SK-N-SH treated with all-trans-retinoic acid at 6 μM for 48 hours (cell line): ENCODE measurements around the gene OR6Y1.

Experiments
- ATAC-seq: fragments of 200-7000 bp; cut with Tn5 transposase; 3 replicates; pipeline ENCODE4 v1.9.1; 2020; ENCODE audit warnings: mild to moderate bottlenecking, moderate library complexity
- ARNTL ChIP-seq: fragments of 450-650 bp; formaldehyde crosslinking; IDR thresholded peaks from 2 replicates; pipeline ENCODE4 v1.5.0; 2020; ENCODE audit warnings: low read depth, mild to moderate bottlenecking, moderate library complexity, borderline replicate concordance
- BACH2 ChIP-seq: fragments of 250-450 bp; sonication (Bioruptor Pico); IDR thresholded peaks from 2 replicates; pipeline ENCODE4 v1.9.0; 2021; ENCODE audit warnings: mild to moderate bottlenecking, borderline replicate concordance
- CSDC2 ChIP-seq: fragments of 250-450 bp; sonication (Bioruptor Pico); IDR thresholded peaks from 2 replicates; pipeline ENCODE4 v1.5.0; 2020; ENCODE audit warnings: mild to moderate bottlenecking, moderate library complexity
- ESRRG ChIP-seq: fragments of 250-450 bp; sonication (Bioruptor Pico); IDR thresholded peaks from 2 replicates; pipeline ENCODE4 v1.6.1; 2021; ENCODE audit warnings: mild to moderate bottlenecking
- GLIS3 ChIP-seq: fragments of 250-450 bp; sonication (Bioruptor Pico); IDR thresholded peaks from 2 replicates; pipeline ENCODE4 v1.5.0; 2020; ENCODE audit warnings: mild to moderate bottlenecking, moderate library complexity
- ISL1 ChIP-seq: fragments of 250-450 bp; sonication (Bioruptor Pico); IDR thresholded peaks from 2 replicates; pipeline ENCODE4 v2.1.2; 2022; ENCODE audit warnings: mild to moderate bottlenecking, moderate library complexity
- OSR1 ChIP-seq: fragments of 250-450 bp; sonication (Bioruptor Pico); IDR thresholded peaks from 2 replicates; pipeline ENCODE4 v1.8.0; 2022; ENCODE audit warnings: moderate library complexity, mild to moderate bottlenecking, inconsistent platforms
- RARB ChIP-seq: fragments of 250-450 bp; sonication (Bioruptor Pico); IDR thresholded peaks from 2 replicates; pipeline ENCODE4 v1.8.0; 2021; ENCODE audit warnings: mild to moderate bottlenecking, moderate library complexity
- SNAI2 ChIP-seq: fragments of 250-450 bp; sonication (Bioruptor Pico); IDR thresholded peaks from 2 replicates; pipeline ENCODE4 v1.5.0; 2020; ENCODE audit warnings: mild to moderate bottlenecking, moderate library complexity
- TCF4 ChIP-seq: fragments of 250-450 bp; sonication (Bioruptor Pico); IDR thresholded peaks from 2 replicates; pipeline ENCODE4 v1.8.0; 2021; ENCODE audit warnings: mild to moderate bottlenecking, moderate library complexity, borderline replicate concordance
- TOX ChIP-seq: fragments of 250-450 bp; sonication (Bioruptor Pico); IDR thresholded peaks from 2 replicates; pipeline ENCODE4 v1.8.0; 2021; ENCODE audit warnings: mild to moderate bottlenecking, moderate library complexity, borderline replicate concordance
- ZC3H10 ChIP-seq: fragments of 250-450 bp; sonication (Bioruptor Pico); IDR thresholded peaks from 2 replicates; pipeline ENCODE4 v1.5.1; 2021; ENCODE audit warnings: mild to moderate bottlenecking, moderate library complexity
- ZFP3 ChIP-seq: fragments of 250-450 bp; sonication (Bioruptor Pico); IDR thresholded peaks from 2 replicates; pipeline ENCODE4 v1.5.0; 2020; ENCODE audit warnings: mild to moderate bottlenecking, moderate library complexity
- ZFP30 ChIP-seq: fragments of 450-650 bp; formaldehyde crosslinking; IDR thresholded peaks from 2 replicates; pipeline ENCODE4 v1.5.0; 2022; ENCODE audit warnings: mild to moderate bottlenecking, moderate library complexity
- ZNF565 ChIP-seq: fragments of 450-650 bp; formaldehyde crosslinking; conservative IDR thresholded peaks from 2 replicates; pipeline ENCODE4 v1.5.0; 2020; ENCODE audit warnings: low read depth, mild to moderate bottlenecking, moderate library complexity
- ZNF70 ChIP-seq: fragments of 450-650 bp; formaldehyde crosslinking; IDR thresholded peaks from 2 replicates; pipeline ENCODE4 v1.5.0; 2020; ENCODE audit warnings: mild to moderate bottlenecking, moderate library complexity
- ZNF8 ChIP-seq: fragments of 450-650 bp; formaldehyde crosslinking; IDR thresholded peaks from 2 replicates; pipeline ENCODE4 v1.5.0; 2020; ENCODE audit warnings: mild to moderate bottlenecking, moderate library complexity
- TF ChIP-seq, protein P1 (sequence below): fragments of 250-450 bp; sonication (Bioruptor Pico); IDR thresholded peaks from 2 replicates; pipeline ENCODE4 v1.8.0; 2020; ENCODE audit warnings: mild to moderate bottlenecking, moderate library complexity, borderline replicate concordance
- TF ChIP-seq, protein P2 (sequence below): fragments of 250-450 bp; sonication (Bioruptor Pico); IDR thresholded peaks from 2 replicates; pipeline ENCODE4 v1.5.1; 2020; ENCODE audit warnings: low read depth, mild to moderate bottlenecking, moderate library complexity
- TF ChIP-seq, protein P3 (sequence below): fragments of 250-450 bp; sonication (Bioruptor Pico); IDR thresholded peaks from 2 replicates; pipeline ENCODE4 v1.8.0; 2021; ENCODE audit warnings: low read depth, mild to moderate bottlenecking, moderate library complexity, borderline replicate concordance
- TF ChIP-seq, protein P4 (sequence below): fragments of 250-450 bp; sonication (Bioruptor Pico); IDR thresholded peaks from 2 replicates; pipeline ENCODE4 v1.5.1; 2021; ENCODE audit warnings: mild to moderate bottlenecking, moderate library complexity
- TF ChIP-seq, protein P5 (sequence below): fragments of 250-450 bp; sonication (Bioruptor Pico); IDR thresholded peaks from 2 replicates; pipeline ENCODE4 v1.5.0; 2020; ENCODE audit warnings: mild to moderate bottlenecking, moderate library complexity

Gene OR6Y1

DNA sequence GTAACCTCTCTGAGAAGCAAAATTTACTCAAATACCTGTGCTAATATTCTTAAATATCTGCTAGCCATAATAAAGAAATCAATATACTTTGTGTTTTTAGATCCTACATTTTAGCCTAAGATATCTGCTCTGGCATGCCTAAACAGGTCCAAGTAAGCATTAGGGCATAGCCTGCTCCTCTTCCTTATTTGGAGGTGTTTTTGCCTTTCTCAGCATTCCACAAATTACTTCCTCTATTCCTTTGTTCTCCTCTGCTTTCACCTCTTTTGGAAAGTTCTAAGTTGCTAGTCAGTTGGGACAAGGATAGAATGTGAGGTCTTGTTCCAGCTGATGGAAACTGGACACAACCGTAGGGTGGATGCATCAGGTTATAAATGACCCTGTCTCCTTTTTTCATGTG lies 32.7 kb upstream of the OR6Y1 start (continued):
- TF ChIP-seq, protein P1, sequence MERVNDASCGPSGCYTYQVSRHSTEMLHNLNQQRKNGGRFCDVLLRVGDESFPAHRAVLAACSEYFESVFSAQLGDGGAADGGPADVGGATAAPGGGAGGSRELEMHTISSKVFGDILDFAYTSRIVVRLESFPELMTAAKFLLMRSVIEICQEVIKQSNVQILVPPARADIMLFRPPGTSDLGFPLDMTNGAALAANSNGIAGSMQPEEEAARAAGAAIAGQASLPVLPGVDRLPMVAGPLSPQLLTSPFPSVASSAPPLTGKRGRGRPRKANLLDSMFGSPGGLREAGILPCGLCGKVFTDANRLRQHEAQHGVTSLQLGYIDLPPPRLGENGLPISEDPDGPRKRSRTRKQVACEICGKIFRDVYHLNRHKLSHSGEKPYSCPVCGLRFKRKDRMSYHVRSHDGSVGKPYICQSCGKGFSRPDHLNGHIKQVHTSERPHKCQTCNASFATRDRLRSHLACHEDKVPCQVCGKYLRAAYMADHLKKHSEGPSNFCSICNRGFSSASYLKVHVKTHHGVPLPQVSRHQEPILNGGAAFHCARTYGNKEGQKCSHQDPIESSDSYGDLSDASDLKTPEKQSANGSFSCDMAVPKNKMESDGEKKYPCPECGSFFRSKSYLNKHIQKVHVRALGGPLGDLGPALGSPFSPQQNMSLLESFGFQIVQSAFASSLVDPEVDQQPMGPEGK (CRISPR knock-in tag): no peak
- TF ChIP-seq ZFP3 (no peak), ZNF70 (CRISPR knock-in tag) (no peak)
- TF ChIP-seq, protein P2, sequence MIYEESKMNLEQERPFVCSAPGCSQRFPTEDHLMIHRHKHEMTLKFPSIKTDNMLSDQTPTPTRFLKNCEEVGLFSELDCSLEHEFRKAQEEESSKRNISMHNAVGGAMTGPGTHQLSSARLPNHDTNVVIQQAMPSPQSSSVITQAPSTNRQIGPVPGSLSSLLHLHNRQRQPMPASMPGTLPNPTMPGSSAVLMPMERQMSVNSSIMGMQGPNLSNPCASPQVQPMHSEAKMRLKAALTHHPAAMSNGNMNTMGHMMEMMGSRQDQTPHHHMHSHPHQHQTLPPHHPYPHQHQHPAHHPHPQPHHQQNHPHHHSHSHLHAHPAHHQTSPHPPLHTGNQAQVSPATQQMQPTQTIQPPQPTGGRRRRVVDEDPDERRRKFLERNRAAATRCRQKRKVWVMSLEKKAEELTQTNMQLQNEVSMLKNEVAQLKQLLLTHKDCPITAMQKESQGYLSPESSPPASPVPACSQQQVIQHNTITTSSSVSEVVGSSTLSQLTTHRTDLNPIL (CRISPR knock-in tag): no peak

DNA sequence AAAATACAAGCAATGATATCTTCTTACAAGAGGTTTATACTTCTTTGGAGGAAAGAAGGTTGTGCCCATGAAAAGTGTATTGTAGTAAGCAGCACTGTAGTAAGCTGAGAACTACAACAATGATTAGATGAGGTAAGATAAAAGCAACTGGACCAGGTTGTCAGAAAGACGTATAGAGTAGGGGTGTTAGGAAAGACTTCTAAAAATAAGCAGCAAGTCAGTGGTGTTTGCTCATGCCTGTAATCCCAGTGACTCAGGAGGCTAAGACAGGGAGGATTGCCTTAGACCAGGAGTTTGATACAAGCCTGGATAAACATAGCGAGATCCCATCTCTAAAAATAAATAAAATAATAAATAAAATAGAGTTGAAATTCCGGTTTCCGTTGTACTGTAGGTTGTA lies 29.8 kb upstream of the OR6Y1 start:
- TF ChIP-seq BACH2 (CRISPR knock-in tag): no peak
- TF ChIP-seq, protein P3, sequence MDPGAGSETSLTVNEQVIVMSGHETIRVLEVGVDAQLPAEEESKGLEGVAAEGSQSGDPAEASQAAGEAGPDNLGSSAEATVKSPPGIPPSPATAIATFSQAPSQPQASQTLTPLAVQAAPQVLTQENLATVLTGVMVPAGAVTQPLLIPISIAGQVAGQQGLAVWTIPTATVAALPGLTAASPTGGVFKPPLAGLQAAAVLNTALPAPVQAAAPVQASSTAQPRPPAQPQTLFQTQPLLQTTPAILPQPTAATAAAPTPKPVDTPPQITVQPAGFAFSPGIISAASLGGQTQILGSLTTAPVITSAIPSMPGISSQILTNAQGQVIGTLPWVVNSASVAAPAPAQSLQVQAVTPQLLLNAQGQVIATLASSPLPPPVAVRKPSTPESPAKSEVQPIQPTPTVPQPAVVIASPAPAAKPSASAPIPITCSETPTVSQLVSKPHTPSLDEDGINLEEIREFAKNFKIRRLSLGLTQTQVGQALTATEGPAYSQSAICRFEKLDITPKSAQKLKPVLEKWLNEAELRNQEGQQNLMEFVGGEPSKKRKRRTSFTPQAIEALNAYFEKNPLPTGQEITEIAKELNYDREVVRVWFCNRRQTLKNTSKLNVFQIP (CRISPR knock-in tag): no peak
- TF ChIP-seq CSDC2 (CRISPR knock-in tag): no peak
- TF ChIP-seq ISL1 (CRISPR knock-in tag): no peak
- TF ChIP-seq TCF4 (CRISPR knock-in tag): no peak
- no peak for TF ChIP-seq TOX (CRISPR knock-in tag)
- TF ChIP-seq, all 23 proteins: peak for 0
- no peak for ATAC-seq

DNA sequence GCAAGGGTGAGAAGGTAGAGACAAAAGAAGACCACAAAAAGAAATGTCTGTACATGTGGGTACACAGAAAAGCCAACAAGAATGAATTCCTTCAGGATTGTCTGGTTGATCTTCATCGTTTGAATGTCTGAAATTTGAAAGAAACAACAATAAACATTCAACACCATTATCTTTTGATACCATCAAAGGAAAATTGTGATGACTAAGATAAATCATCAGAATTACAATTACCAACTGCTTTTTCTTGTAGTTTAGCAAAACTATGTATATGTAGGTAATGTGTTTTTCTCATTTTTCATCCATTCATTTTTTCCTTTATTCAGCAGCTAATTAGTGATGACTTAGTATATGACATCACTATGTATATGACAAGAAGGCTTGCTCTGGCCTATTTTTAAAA lies 25.5 kb upstream of the OR6Y1 start, which contains the start of gene OR10X1:
Gene OR10X1 (minus strand): TSS at position 167 of the 400 bp plus-strand sequence. CDS start 0 bp downstream, at position 167.
- TF ChIP-seq ESRRG (CRISPR knock-in tag): no peak
- no peak for TF ChIP-seq ARNTL (CRISPR knock-in tag)
- TF ChIP-seq, protein P4, sequence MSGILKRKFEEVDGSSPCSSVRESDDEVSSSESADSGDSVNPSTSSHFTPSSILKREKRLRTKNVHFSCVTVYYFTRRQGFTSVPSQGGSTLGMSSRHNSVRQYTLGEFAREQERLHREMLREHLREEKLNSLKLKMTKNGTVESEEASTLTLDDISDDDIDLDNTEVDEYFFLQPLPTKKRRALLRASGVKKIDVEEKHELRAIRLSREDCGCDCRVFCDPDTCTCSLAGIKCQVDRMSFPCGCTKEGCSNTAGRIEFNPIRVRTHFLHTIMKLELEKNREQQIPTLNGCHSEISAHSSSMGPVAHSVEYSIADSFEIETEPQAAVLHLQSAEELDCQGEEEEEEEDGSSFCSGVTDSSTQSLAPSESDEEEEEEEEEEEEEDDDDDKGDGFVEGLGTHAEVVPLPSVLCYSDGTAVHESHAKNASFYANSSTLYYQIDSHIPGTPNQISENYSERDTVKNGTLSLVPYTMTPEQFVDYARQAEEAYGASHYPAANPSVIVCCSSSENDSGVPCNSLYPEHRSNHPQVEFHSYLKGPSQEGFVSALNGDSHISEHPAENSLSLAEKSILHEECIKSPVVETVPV (CRISPR knock-in tag): no peak
- TF ChIP-seq ISL1 (CRISPR knock-in tag): no peak
- no peak for TF ChIP-seq SNAI2
- TF ChIP-seq BACH2 (CRISPR knock-in tag): no peak
- no peak for ATAC-seq

DNA sequence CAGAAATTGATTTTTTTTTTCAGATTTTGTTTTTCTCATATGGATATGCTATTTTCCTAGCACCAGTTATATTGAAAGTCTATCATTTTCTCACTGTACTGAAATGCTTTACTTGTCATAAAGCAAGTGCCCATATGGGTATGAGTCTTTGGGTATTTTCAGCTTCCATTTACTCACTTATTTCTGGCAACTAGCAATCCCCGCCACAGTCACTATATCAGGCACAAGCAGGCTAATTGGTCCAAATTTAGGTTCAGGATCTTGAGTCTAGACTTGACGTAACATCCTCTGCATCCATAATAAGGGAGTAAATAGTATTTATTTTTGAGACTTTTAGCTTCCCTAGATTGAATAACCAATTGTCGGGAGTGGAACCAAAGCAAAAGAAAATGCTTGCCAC lies 23.4 kb upstream of the OR6Y1 start:
- TF ChIP-seq GLIS3 (CRISPR knock-in tag): no peak
- no peak for TF ChIP-seq ZFP30 (CRISPR knock-in tag)
- TF ChIP-seq ARNTL (CRISPR knock-in tag): no peak
- TF ChIP-seq TOX (CRISPR knock-in tag): no peak
- TF ChIP-seq ISL1 (CRISPR knock-in tag): no peak
- no peak for TF ChIP-seq SNAI2
- no peak for TF ChIP-seq OSR1 (CRISPR knock-in tag)
- no peak for TF ChIP-seq ZNF565
- TF ChIP-seq ZFP3: no peak
- TF ChIP-seq ZC3H10: no peak
- TF ChIP-seq, protein P5, sequence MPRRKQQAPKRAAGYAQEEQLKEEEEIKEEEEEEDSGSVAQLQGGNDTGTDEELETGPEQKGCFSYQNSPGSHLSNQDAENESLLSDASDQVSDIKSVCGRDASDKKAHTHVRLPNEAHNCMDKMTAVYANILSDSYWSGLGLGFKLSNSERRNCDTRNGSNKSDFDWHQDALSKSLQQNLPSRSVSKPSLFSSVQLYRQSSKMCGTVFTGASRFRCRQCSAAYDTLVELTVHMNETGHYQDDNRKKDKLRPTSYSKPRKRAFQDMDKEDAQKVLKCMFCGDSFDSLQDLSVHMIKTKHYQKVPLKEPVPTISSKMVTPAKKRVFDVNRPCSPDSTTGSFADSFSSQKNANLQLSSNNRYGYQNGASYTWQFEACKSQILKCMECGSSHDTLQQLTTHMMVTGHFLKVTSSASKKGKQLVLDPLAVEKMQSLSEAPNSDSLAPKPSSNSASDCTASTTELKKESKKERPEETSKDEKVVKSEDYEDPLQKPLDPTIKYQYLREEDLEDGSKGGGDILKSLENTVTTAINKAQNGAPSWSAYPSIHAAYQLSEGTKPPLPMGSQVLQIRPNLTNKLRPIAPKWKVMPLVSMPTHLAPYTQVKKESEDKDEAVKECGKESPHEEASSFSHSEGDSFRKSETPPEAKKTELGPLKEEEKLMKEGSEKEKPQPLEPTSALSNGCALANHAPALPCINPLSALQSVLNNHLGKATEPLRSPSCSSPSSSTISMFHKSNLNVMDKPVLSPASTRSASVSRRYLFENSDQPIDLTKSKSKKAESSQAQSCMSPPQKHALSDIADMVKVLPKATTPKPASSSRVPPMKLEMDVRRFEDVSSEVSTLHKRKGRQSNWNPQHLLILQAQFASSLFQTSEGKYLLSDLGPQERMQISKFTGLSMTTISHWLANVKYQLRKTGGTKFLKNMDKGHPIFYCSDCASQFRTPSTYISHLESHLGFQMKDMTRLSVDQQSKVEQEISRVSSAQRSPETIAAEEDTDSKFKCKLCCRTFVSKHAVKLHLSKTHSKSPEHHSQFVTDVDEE (CRISPR knock-in tag): no peak
- TF ChIP-seq CSDC2 (CRISPR knock-in tag): no peak
- no peak for TF ChIP-seq ZNF70 (CRISPR knock-in tag)
- no peak for TF ChIP-seq ZNF8 (CRISPR knock-in tag)
- TF ChIP-seq, protein P4 (CRISPR knock-in tag): no peak
- TF ChIP-seq, protein P2 (CRISPR knock-in tag): no peak
- TF ChIP-seq RARB: no peak
- TF ChIP-seq, protein P3 (CRISPR knock-in tag): no peak
- no peak for ATAC-seq
